Transverse colon (tissue), 3 donors: ENCODE data around the gene PCMTD2.

Experiments used
- CTCF ChIP-seq, 5 experiments: fragments of 200-600 bp in 3 of 5; fragments of 450-650 bp in 2 of 5; sonication (generic) in 3 of 5; IDR thresholded peaks; 1 replicate in 2 of 5; 2 replicates in 3 of 5; pipeline ENCODE4 v1.5.1; 2016 to 2017; ENCODE audit warnings: antibody characterized with exemption in 5 of 5, inconsistent platforms in 3 of 5, mild to moderate bottlenecking in 2 of 5, moderate library complexity in 1 of 5
- EP300 ChIP-seq: sonication (generic); formaldehyde crosslinking; IDR thresholded peaks from one replicate; pipeline ENCODE4 v1.6.1; 2017; ENCODE audit warnings: antibody characterized with exemption, low read depth

GRCh38 chr20:64260239-64260638 lies 4.7 kb downstream of the PCMTD2 start:
- TF ChIP-seq CTCF (IDR thresholded peaks at IDR 0.05) (no peak), EP300 (no peak)
